NB4 (cell line): Measurements from ENCODE around the gene SEC61G.

ENCODE experiments used
- DNase-seq: peaks from one replicate; pipeline ENCODE4 v3.0.0; 2010; ENCODE audit warnings: low read depth
- H3K4me3 ChIP-seq: one replicate; pipeline ENCODE4 v1.5.1; 2011; ENCODE audit warnings: mild to moderate bottlenecking, low read depth, low read length, moderate library complexity
- MYC ChIP-seq: IDR thresholded peaks from 2 replicates; pipeline ENCODE4 v1.6.1; 2011; ENCODE audit warnings: low read depth, low read length
- POLR2A ChIP-seq: IDR thresholded peaks from 2 replicates; pipeline ENCODE4 v1.6.1; 2011; ENCODE audit warnings: mild to moderate bottlenecking; ENCODE audit not compliant: insufficient read length; ENCODE audit errors: extremely low read depth
- TF ChIP-seq, protein P1 (sequence below): IDR thresholded peaks from one replicate; pipeline ENCODE4 v1.5.1; 2012; ENCODE audit warnings: low read depth, low read length
- TF ChIP-seq, protein P2 (sequence below): IDR thresholded peaks from 2 replicates; pipeline ENCODE4 v1.6.1; 2011; ENCODE audit warnings: low read depth, low read length

SEC61G gene

DNA sequence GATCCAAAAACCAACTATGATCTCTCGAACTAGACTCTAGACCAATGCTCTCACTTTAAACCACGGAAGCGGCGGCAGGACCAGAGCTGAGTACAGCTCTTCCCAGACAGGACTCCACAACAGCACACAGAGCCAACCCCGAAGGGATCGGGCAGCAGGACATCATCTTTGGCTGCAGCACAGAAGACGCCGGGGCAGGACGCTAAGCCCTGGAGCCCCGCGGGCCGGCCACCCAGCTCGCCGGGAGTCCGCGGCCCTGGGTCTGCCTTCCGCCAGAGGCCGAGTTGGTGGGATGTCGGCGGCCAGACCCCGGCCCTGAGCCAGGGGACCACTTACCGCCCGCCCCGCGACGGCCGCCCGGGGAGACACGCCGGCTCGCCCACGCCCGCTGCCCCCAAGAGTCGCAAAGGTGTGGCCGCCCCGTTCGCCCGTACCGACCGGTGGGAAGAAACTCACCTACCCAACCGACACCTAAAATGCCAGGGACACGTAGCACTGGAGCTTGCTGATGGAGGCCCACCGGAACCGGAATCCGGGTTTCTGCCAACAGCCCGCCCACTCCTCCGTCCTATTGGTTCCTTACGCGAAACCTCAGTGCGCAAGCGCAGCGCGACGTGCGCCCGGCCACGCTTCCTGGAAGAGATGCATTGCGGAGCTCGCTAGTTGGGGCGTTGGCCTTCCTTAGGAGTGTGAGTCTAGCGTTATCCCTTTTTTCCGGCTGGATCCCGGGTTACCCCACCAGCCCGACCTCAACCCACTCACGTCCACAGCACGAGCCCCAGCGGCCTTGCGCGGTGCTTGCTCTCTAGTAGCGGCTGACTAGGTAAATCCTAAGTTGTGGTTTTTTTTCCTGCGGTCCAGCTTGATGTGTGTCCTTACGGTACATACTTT is at the start of gene SEC61G:
SEC61G (minus strand) TSS at position 510 of the 891 bp plus-strand sequence. CDS start 1,623 bp downstream, outside the sequence.
- peak within 1 kb of the TSS; percentile 96 for H3K4me3 ChIP-seq
- DNase-seq = peak; percentile 98
- TF ChIP-seq, protein P1, sequence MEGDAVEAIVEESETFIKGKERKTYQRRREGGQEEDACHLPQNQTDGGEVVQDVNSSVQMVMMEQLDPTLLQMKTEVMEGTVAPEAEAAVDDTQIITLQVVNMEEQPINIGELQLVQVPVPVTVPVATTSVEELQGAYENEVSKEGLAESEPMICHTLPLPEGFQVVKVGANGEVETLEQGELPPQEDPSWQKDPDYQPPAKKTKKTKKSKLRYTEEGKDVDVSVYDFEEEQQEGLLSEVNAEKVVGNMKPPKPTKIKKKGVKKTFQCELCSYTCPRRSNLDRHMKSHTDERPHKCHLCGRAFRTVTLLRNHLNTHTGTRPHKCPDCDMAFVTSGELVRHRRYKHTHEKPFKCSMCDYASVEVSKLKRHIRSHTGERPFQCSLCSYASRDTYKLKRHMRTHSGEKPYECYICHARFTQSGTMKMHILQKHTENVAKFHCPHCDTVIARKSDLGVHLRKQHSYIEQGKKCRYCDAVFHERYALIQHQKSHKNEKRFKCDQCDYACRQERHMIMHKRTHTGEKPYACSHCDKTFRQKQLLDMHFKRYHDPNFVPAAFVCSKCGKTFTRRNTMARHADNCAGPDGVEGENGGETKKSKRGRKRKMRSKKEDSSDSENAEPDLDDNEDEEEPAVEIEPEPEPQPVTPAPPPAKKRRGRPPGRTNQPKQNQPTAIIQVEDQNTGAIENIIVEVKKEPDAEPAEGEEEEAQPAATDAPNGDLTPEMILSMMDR = no peak
- TF ChIP-seq POLR2A (peak; percentile 97), MYC (peak; percentile 87)
- TF ChIP-seq, protein P2, sequence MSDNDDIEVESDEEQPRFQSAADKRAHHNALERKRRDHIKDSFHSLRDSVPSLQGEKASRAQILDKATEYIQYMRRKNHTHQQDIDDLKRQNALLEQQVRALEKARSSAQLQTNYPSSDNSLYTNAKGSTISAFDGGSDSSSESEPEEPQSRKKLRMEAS = peak; percentile 86; the same call in 1 of the 2 replicates

DNA sequence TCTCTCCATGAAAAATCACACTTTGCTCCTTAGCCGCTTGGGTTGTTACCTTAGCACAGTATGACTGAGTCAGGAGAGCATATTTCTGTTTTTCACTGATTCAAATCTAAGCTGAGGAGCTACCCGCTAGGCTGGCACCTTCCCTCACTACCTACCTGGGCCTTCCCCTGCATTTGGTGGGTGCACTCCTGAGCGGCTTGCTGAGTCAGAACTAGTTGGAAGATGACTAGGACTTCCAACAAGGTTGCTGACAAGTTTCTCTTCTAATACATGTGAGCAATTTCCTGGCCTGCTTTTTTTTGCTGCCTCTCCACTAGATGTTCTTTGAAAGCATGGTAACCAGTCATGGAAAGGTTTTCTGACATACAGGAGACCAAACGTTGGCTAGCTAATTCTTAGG is 43.8 kb upstream of the SEC61G start:
- no peak for DNase-seq
- H3K4me3 ChIP-seq = no peak overlapping the region
- TF ChIP-seq MYC (no peak), POLR2A (no peak)
- TF ChIP-seq, protein P2 = no peak
- TF ChIP-seq, protein P1 = no peak

DNA sequence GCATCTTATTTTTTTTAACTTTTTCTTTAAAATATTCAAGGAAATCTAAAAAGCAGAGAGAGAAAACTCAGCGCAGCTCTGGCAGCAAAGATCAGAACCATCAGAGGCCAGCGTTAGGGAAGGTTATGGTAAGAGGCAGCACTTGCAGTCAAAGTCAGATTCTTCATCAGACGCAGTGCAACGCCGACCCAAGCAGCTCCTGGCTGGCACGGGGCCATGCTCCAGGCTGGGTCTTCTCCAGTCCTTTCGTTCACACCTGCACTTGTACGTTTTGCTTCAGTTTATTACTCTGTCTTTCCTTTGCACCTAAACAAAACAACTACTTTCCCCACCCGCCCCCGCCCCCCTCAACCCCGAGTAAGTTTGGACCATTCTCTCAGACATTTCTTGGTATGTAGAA is 43.1 kb upstream of the SEC61G start:
- no peak overlapping the region for H3K4me3 ChIP-seq
- no peak for DNase-seq
- TF ChIP-seq POLR2A (no peak), MYC (no peak)
- TF ChIP-seq, protein P2 = no peak
- TF ChIP-seq, protein P1 = no peak

DNA sequence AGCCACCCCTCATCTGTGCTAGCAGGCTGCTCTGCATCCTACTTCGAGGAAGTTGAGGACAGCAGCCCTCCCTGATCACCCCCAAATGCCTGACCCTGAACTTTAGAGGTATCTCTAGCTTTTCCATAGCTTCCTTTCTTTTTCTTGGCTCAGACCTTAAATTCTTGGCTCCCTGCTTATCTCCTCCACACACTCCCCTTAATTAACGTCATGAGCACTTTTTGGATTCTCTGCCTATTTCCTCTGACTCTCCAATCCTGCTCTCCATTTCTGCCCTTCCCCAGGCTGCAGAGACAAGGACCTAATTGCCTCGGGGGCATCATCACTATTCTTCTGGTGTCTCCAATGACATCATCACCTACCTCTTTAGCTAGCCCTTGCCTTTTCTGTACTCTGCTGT is 40.8 kb upstream of the SEC61G start:
- TF ChIP-seq, protein P1 = no peak
- TF ChIP-seq POLR2A = no peak
- TF ChIP-seq, protein P2 = no peak
- no peak for TF ChIP-seq MYC

DNA sequence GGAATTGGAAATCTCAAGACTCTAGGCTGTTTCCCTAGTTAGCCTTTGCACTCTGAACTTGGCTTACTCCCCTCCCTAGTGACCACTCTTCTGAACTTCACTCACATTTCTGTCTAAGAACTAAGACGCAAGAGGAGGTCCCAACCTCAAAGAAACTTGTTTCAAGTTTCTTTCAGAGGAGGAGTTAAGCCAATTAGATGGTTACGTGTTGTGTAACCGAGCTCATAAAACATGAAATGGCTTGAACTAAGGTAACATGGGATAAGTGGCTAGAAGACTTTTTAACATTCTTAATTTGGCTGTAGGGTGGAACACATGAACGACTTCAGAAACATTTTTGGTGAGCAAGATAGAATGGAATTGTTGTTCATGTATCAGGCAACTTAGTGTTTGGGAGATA is 39.5 kb upstream of the SEC61G start:
- no peak overlapping the region for H3K4me3 ChIP-seq
- peak; percentile 10 for DNase-seq
- no peak for TF ChIP-seq MYC
- TF ChIP-seq POLR2A = no peak
- TF ChIP-seq, protein P1 = no peak
- TF ChIP-seq, protein P2 = no peak

More for the DNA sequence above, 40.8 kb upstream of the SEC61G start:
- DNase-seq = no peak
- H3K4me3 ChIP-seq = no peak overlapping the region
